Effector memory CD4-positive, alpha-beta T cell (primary cell): ENCODE data around the gene NLRP9.

Experiments used
- DNase-seq, 3 donors: peaks; one replicate each; pipeline ENCODE4 v3.0.0-alpha.2; 2020
- H3K27ac ChIP-seq: 2 replicates; pipeline ENCODE4 v1.7.0; 2013; ENCODE audit warnings: mild to moderate bottlenecking, low read length, moderate library complexity; ENCODE audit not compliant: insufficient read depth, poor library complexity, severe bottlenecking
- H3K27me3 ChIP-seq: replicated peaks from 2 replicates; pipeline ENCODE4 v1.7.0; 2013; ENCODE audit warnings: mild to moderate bottlenecking, low read length; ENCODE audit not compliant: insufficient read depth, control insufficient read depth, poor library complexity, severe bottlenecking
- H3K36me3 ChIP-seq: 2 replicates; pipeline ENCODE4 v1.7.0; 2013; ENCODE audit warnings: mild to moderate bottlenecking, low read length, moderate library complexity; ENCODE audit not compliant: control insufficient read depth, insufficient read depth
- H3K4me1 ChIP-seq: 2 replicates; pipeline ENCODE4 v1.7.0; 2013; ENCODE audit warnings: low read length, mild to moderate bottlenecking; ENCODE audit not compliant: control insufficient read depth, insufficient read depth, poor library complexity, severe bottlenecking
- H3K4me3 ChIP-seq: 2 replicates; pipeline ENCODE4 v1.7.0; 2013; ENCODE audit warnings: low read length, low read depth, mild to moderate bottlenecking; ENCODE audit not compliant: insufficient read depth, poor library complexity, severe bottlenecking
- H3K9me3 ChIP-seq: 2 replicates; pipeline ENCODE4 v1.7.0; 2013; ENCODE audit warnings: mild to moderate bottlenecking, low read length, moderate library complexity; ENCODE audit not compliant: control insufficient read depth

The NLRP9 gene

GRCh38 chr19:55674459-55674840 is 63.8 kb downstream of the NLRP9 start:
- Histone ChIP-seq H3K27ac (peak overlapping the region; percentile 72), H3K4me3 (peak overlapping the region; percentile 48), H3K4me1 (peaks cover 24% of the 10 kb centered on the region), H3K36me3 (peaks cover 43% of the 10 kb centered on the region), H3K9me3 (no peaks in the 10 kb centered on the region), H3K27me3 (no peaks in the 10 kb centered on the region)
- DNase-seq: no peak

DNA sequence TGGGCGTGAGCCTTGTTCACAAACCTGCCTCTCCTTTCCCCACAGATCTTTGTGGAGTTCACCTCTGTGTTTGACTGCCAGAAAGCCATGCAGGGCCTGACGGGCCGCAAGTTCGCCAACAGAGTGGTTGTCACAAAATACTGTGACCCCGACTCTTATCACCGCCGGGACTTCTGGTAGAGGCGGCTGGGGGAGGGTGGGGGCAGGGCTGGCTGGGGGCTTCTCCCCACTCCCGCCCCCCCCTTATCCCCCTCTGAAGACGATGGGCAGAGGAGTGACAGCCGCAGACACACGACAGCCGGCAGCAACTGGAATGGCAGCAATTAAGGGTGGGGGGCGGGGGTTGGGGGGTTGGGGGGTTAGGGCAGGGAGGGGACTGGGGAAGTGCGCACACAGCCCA is 64.3 kb downstream of the NLRP9 start:
- Histone ChIP-seq H3K36me3 (peaks cover 43% of the 10 kb centered on the region), H3K27me3 (no peaks in the 10 kb centered on the region), H3K9me3 (no peaks in the 10 kb centered on the region), H3K27ac (peak overlapping the region; percentile 14), H3K4me1 (peaks cover 24% of the 10 kb centered on the region), H3K4me3 (no peak overlapping the region)
- no peak for DNase-seq

DNA sequence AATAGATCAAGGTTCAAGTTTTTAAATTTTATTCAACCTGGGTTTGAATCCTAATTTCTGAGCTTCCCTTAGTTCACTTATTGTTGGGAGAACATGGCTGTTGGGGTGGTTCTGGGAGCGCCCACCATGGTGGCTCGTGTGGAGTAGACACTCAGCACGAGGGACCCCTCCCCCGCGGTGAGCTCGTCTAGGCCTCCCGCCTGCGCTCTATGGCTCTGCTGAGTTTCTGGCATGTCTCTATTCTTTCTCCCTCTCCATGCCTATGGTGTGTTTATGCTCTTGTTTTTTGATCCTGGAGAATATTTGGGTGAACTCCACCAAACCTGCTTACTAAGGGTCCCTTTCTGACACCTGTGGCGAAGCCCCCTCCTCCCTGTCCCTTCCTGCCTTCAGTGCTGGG is 64.7 kb downstream of the NLRP9 start:
- Histone ChIP-seq H3K9me3 (no peaks in the 10 kb centered on the region), H3K4me1 (peaks cover 24% of the 10 kb centered on the region), H3K36me3 (peaks cover 43% of the 10 kb centered on the region), H3K4me3 (no peak overlapping the region), H3K27ac (peak overlapping the region; percentile 14), H3K27me3 (no peaks in the 10 kb centered on the region)
- DNase-seq: no peak

DNA sequence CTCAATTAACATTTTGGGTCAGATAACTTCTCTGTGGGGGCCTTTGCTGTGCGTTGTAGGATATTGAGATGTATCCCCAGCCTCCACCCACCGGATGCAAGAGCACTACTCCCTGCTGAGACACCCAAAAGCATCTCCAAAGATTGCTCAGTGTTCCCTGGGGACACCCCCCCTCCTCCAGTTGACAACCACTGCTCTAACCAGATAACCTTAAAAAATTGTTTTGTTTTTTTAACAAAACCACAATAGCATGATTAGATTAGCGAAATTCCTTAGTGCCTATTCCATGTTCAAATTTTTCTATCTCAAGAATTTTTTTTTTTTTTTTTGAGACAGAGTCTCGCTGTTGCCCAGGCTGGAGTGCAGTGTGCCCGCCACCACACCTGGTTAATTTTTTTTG is 65.8 kb downstream of the NLRP9 start:
- no peak overlapping the region for H3K27ac ChIP-seq
- DNase-seq: no peak
- no peaks in the 10 kb centered on the region for H3K9me3 ChIP-seq
- no peak overlapping the region for H3K4me3 ChIP-seq
- peaks cover 46% of the 10 kb centered on the region for H3K36me3 ChIP-seq
- peaks cover 20% of the 10 kb centered on the region for H3K4me1 ChIP-seq
- H3K27me3 ChIP-seq: no peaks in the 10 kb centered on the region

DNA sequence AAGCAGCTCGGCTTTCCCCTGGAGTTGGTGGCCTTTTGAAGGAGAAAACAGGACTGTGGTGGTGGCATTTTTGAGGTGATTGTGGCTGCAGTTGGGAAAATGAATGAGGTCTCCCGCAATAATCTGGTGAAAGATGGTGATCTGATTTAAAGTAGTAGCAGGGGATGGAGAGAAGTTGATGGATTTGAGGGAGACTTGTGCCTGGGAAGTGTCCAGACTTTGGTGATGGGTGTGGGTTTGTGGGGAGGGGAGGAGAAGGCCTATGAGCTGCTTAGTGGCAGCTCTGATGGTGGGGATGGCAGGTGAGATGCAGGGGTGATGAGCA is 67.2 kb downstream of the NLRP9 start:
- peaks cover 60% of the 10 kb centered on the region for H3K36me3 ChIP-seq
- no peak overlapping the region for H3K4me3 ChIP-seq
- no peak overlapping the region for H3K27ac ChIP-seq
- H3K9me3 ChIP-seq: no peaks in the 10 kb centered on the region
- peaks cover 9% of the 10 kb centered on the region for H3K4me1 ChIP-seq
- no peaks in the 10 kb centered on the region for H3K27me3 ChIP-seq
- DNase-seq: no peak

- H3K27me3 ChIP-seq: no peaks in the 10 kb centered on the region
- no peaks in the 10 kb centered on the region for H3K9me3 ChIP-seq
- peaks cover 4% of the 10 kb centered on the region for H3K4me1 ChIP-seq
- no peak overlapping the region for H3K27ac ChIP-seq
- DNase-seq: no peak
- H3K36me3 ChIP-seq: peaks cover 65% of the 10 kb centered on the region
- H3K4me3 ChIP-seq: no peak overlapping the region
These were observed 67.7 kb downstream of the NLRP9 start for GRCh38 chr19:55670280-55671053.

DNA sequence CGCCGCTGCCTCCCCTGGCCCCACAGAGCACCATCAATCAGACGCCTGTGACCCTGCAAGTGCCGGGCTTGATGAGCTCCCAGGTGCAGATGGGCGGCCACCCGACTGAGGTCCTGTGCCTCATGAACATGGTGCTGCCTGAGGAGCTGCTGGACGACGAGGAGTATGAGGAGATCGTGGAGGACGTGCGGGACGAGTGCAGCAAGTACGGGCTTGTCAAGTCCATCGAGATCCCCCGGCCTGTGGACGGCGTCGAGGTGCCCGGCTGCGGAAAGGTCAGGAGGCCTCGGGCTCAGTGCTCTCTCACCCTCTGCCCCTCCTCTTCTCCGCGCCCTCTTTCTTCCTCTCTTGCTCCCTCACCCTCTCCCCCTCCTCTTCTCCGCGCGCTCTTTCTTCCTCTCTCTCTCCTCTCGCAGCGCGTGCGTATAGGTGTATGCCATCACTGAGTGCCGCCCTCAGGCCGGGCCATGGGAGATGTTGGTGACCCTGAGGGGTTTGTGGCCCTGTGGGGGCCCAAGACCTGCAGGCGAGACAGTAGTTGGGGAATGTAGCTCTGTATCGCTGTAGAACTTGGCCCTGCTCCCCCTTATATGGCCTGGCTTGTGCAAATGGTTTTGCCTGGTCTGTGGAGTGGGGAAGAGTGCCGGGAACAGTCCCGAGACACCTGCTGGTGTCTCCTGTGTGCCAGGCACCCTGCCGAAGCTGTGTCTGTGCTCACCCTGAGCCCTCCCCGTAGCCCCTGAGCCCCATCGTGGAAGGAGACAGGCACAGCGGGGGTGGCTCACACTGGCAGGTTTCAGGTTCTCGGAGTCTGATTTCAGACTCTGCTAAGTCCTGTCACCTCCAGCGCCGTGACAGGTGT is 68.6 kb downstream of the NLRP9 start:
- no peak overlapping the region for H3K27ac ChIP-seq
- peaks cover 4% of the 10 kb centered on the region for H3K4me1 ChIP-seq
- no peak overlapping the region for H3K4me3 ChIP-seq
- H3K9me3 ChIP-seq: no peaks in the 10 kb centered on the region
- H3K36me3 ChIP-seq: peaks cover 69% of the 10 kb centered on the region
- no peak for DNase-seq
- no peaks in the 10 kb centered on the region for H3K27me3 ChIP-seq

DNA sequence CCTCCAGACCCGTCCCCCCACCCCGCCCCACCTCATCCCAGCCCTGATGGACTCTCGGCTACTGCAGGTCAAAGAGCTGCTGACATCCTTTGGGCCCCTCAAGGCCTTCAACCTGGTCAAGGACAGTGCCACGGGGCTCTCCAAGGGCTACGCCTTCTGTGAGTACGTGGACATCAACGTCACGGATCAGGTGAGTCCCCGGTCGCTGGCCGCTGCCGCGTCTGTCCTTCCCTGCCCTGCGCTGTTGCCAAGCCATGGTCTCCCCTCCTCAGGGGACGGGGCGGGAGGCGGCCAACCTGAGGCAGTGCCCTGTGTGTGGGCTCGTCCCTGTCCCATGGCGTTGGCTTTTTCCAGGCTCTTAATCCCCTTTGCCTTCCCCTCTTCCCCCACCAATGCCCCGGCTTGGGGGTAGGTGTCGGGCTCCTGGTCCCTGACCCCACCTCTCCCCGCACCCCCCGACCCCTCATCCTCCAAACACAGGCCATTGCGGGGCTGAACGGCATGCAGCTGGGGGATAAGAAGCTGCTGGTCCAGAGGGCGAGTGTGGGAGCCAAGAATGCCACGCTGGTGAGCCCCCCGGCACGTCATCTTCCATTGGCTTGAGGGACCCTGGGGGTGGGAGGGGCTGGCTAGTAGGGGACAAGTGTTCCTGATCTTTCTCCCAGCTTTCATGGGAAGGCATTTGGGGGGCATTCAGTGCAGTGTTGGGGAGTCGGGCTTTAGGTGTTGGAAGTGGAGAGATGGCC is 69.4 kb downstream of the NLRP9 start:
- DNase-seq: no peak
- no peak overlapping the region for H3K27ac ChIP-seq
- H3K27me3 ChIP-seq: no peaks in the 10 kb centered on the region
- no peaks in the 10 kb centered on the region for H3K4me1 ChIP-seq
- H3K4me3 ChIP-seq: no peak overlapping the region
- no peaks in the 10 kb centered on the region for H3K9me3 ChIP-seq
- peaks cover 77% of the 10 kb centered on the region for H3K36me3 ChIP-seq

DNA sequence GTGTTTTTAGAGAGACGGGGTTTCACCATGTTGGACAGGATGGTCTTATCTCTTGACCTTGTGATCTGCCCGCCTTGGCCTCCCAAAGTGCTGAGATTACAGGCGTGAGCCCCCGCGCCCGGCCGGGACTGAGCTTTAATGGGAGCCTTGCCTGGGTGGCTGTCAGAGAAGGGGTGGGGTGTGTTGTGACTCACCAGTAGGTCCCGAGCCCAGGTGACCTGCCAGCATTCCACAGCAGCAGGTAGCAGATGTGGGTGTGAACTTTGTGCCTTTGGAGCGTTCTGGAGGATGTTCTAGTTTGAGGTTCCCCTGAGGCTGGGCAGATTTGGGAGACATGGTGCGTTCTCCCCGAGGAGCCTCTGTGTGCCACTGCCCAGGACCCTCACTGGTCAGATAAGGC is 70.2 kb downstream of the NLRP9 start:
- Histone ChIP-seq H3K27ac (no peak overlapping the region), H3K4me3 (no peak overlapping the region), H3K27me3 (no peaks in the 10 kb centered on the region), H3K9me3 (no peaks in the 10 kb centered on the region), H3K4me1 (no peaks in the 10 kb centered on the region), H3K36me3 (peaks cover 78% of the 10 kb centered on the region)
- DNase-seq: no peak

DNA sequence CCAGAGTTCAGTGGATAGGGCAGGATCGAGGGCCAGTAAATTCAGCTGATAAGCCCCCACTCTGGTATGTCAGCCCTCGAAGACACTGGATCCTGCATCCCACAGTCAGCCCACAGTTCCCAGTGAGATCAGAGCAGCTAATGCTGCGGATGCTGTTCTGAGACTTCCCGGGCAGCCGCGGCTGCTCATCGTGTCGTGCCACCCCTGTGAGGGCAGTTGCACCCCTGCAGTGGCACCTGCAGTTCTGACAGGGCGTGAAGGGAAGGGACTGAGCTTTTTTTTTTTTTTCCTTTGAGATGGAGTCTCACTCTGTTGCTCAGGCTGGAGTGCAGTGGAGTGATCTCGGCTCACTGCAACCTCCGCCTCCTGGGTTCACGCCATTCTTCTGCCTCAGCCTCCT is 70.7 kb downstream of the NLRP9 start:
- Histone ChIP-seq H3K4me1 (no peaks in the 10 kb centered on the region), H3K27ac (no peak overlapping the region), H3K27me3 (no peaks in the 10 kb centered on the region), H3K36me3 (peaks cover 81% of the 10 kb centered on the region), H3K4me3 (no peak overlapping the region), H3K9me3 (no peaks in the 10 kb centered on the region)
- DNase-seq: no peak
